HCT116 (cell line): ENCODE results near the gene ANGPTL5. TPM values are rescaled to one million over a fixed set of nuclear protein-coding genes. Genes with fewer than 3 reads are reported as not detected.

Experiments used
- ATAC-seq: fragments of 200-7000 bp; cut with Tn5 transposase; 2 replicates; pipeline ENCODE4 v1.9.1; 2020; ENCODE audit warnings: mild to moderate bottlenecking, moderate library complexity
- BruUV-seq: library from RNA; stranded (reverse); fragments of 400-500 nt; replicated peaks from 2 replicates; lab custom pipeline; 2021; lab: Mats Ljungman, UMichigan
- CTCF ChIA-PET: fragments of 300-600 bp; sonication (Branson Sonifier 250); formaldehyde crosslinking; loops from one replicate; lab custom pipeline; 2021; ENCODE audit warnings: antibody characterized with exemption; lab: Charles Lee
- POLR2A ChIA-PET: fragments of 300-600, 350-600 bp; sonication (Branson Sonifier 250); formaldehyde crosslinking; loops from one replicate; lab custom pipeline; 2021; ENCODE audit warnings: antibody characterized with exemption; lab: Charles Lee
- RAD21 ChIA-PET, 2 experiments: fragments of 300-600 bp; sonication (Branson Sonifier 250); formaldehyde crosslinking; loops; one replicate each; lab custom pipeline; 2023; ENCODE audit warnings: low total read pairs in 2 of 2; ENCODE audit not compliant: uncharacterized antibody in 2 of 2, unreplicated experiment in 2 of 2, low non-redundant PET in 1 of 2; lab: Charles Lee
- DNase-seq: peaks from one replicate; pipeline ENCODE4 v3.0.0-alpha.2; 2010; ENCODE audit warnings: low read depth, low spot score
- H2AFZ ChIP-seq: fragments of 200-600 bp; shearing (Covaris generic), sonication (generic); 2 replicates; pipeline ENCODE4 v1.6.1; 2017; ENCODE audit warnings: low read depth, mixed run types, mixed read lengths, antibody characterized with exemption, low read length; ENCODE audit not compliant: poor library complexity, severe bottlenecking
- H3K27ac ChIP-seq: 2 replicates; pipeline ENCODE4 v1.5.1; 2012; ENCODE audit warnings: low read depth, low read length
- H3K27me3 ChIP-seq: fragments of 200-600 bp; sonication (generic); 2 replicates; pipeline ENCODE4 v1.6.1; 2016; ENCODE audit warnings: mixed run types, low read length, mixed read lengths; ENCODE audit not compliant: insufficient read depth
- H3K36me3 ChIP-seq, 2 experiments: fragments of 200-500 bp in 1 of 2; fragments of 200-600 bp in 1 of 2; sonication (Bioruptor generic) in 1 of 2; sonication (generic) in 1 of 2; 2 replicates each; pipeline versions ENCODE4 v1.5.1 to v1.6.1; 2014 to 2016; ENCODE audit warnings: low read length in 2 of 2, inconsistent platforms in 1 of 2, mixed read lengths in 1 of 2, mixed run types in 1 of 2; ENCODE audit not compliant: insufficient read depth in 2 of 2, control insufficient read depth in 1 of 2
- H3K4me1 ChIP-seq, 2 experiments: fragments of 200-600 bp in 1 of 2; sonication (generic) in 1 of 2; 2 replicates each; pipeline versions ENCODE4 v1.5.1 to v1.6.1; 2012 to 2017; ENCODE audit warnings: low read length in 2 of 2, inconsistent platforms in 1 of 2, mild to moderate bottlenecking in 1 of 2, mixed read lengths in 1 of 2, mixed run types in 1 of 2, moderate library complexity in 1 of 2; ENCODE audit not compliant: insufficient read depth in 2 of 2, control insufficient read depth in 1 of 2
- H3K4me2 ChIP-seq: fragments of 200-600 bp; sonication (generic); 2 replicates; pipeline ENCODE4 v1.6.1; 2017; ENCODE audit warnings: mixed run types, low read length, mixed read lengths
- H3K4me3 ChIP-seq, 2 experiments: fragments of 200-600 bp in 1 of 2; sonication (generic) in 1 of 2; replicated peaks in 1 of 2; 2 replicates each; pipeline ENCODE4 v1.5.1; 2011 to 2016; ENCODE audit warnings: low read length in 2 of 2, control low read depth in 1 of 2, low read depth in 1 of 2, mild to moderate bottlenecking in 1 of 2, mixed read lengths in 1 of 2, mixed run types in 1 of 2
- H3K79me2 ChIP-seq: fragments of 200-600 bp; sonication (generic); 2 replicates; pipeline ENCODE4 v1.6.1; 2017; ENCODE audit warnings: mild to moderate bottlenecking, mixed run types, low read length, moderate library complexity, mixed read lengths; ENCODE audit not compliant: insufficient read depth
- H3K9ac ChIP-seq: fragments of 200-600 bp; sonication (generic); 2 replicates; pipeline ENCODE4 v1.6.1; 2016; ENCODE audit warnings: low read length, mixed read lengths
- H3K9me2 ChIP-seq: fragments of 200-600 bp; sonication (generic), shearing (Covaris generic); 2 replicates; pipeline ENCODE4 v1.6.1; 2017; ENCODE audit warnings: mixed run types, mild to moderate bottlenecking, moderate library complexity; ENCODE audit not compliant: insufficient read depth
- H3K9me3 ChIP-seq, 2 experiments: fragments of 200-500 bp in 1 of 2; fragments of 200-600 bp in 1 of 2; sonication (Bioruptor generic) in 1 of 2; sonication (generic) in 1 of 2; 2 replicates each; pipeline ENCODE4 v1.6.1; 2014 to 2017; ENCODE audit warnings: low read length in 2 of 2, mixed read lengths in 2 of 2, inconsistent platforms in 1 of 2, low read depth in 1 of 2, mild to moderate bottlenecking in 1 of 2, mixed run types in 1 of 2, moderate library complexity in 1 of 2; ENCODE audit not compliant: control insufficient read depth in 1 of 2, insufficient read depth in 1 of 2
- H4K20me1 ChIP-seq: fragments of 200-600 bp; sonication (generic), shearing (Covaris generic); 2 replicates; pipeline ENCODE4 v1.6.1; 2017; ENCODE audit warnings: mixed run types, mild to moderate bottlenecking, moderate library complexity; ENCODE audit not compliant: insufficient read depth
- CBX3 ChIP-seq: IDR thresholded peaks from 2 replicates; pipeline ENCODE4 v1.6.1; 2012; ENCODE audit warnings: low read depth
- CEBPB ChIP-seq: IDR thresholded peaks from 2 replicates; pipeline ENCODE4 v1.6.1; 2012; ENCODE audit warnings: low read depth
- CTCF ChIP-seq, 3 experiments: fragments of 200-600 bp in 1 of 3; sonication (generic) in 1 of 3; IDR thresholded peaks in 2 of 3; conservative IDR thresholded peaks in 1 of 3; 2 replicates each; pipeline ENCODE4 v1.5.1; 2012 to 2017; ENCODE audit warnings: low read depth in 2 of 3, low read length in 2 of 3, antibody characterized with exemption in 1 of 3, borderline replicate concordance in 1 of 3, control low read depth in 1 of 3, mild to moderate bottlenecking in 1 of 3, mixed read lengths in 1 of 3, mixed run types in 1 of 3, moderate library complexity in 1 of 3; ENCODE audit not compliant: insufficient read depth in 1 of 3
- EGR1 ChIP-seq: IDR thresholded peaks from 2 replicates; pipeline ENCODE4 v1.6.1; 2012; ENCODE audit warnings: low read depth
- ELF1 ChIP-seq: IDR thresholded peaks from 2 replicates; pipeline ENCODE4 v1.6.1; 2012; ENCODE audit warnings: low read depth, borderline replicate concordance
- EZH2 ChIP-seq: fragments of 200-600 bp; sonication (generic); IDR thresholded peaks from 2 replicates; pipeline ENCODE4 v1.6.1; 2017; ENCODE audit warnings: antibody characterized with exemption, mixed run types
- FOSL1 ChIP-seq: IDR thresholded peaks from 2 replicates; pipeline ENCODE4 v1.6.1; 2012; ENCODE audit warnings: low read depth
- POLR2A ChIP-seq: IDR thresholded peaks from 2 replicates; pipeline ENCODE4 v1.7.0; 2011; ENCODE audit warnings: borderline replicate concordance; ENCODE audit not compliant: insufficient read depth, insufficient read length; ENCODE audit errors: extremely low read depth
- POLR2AphosphoS5 ChIP-seq: IDR thresholded peaks from 2 replicates; pipeline ENCODE4 v1.6.1; 2011; ENCODE audit warnings: mild to moderate bottlenecking, low read depth, low read length, moderate library complexity
- RAD21 ChIP-seq: IDR thresholded peaks from 2 replicates; pipeline ENCODE4 v1.6.1; 2012; ENCODE audit warnings: low read depth, mild to moderate bottlenecking
- REST ChIP-seq: IDR thresholded peaks from 2 replicates; pipeline ENCODE4 v1.6.1; 2012; ENCODE audit warnings: low read depth
- SIN3A ChIP-seq: IDR thresholded peaks from 2 replicates; pipeline ENCODE4 v1.6.1; 2012; ENCODE audit warnings: low read depth
- SP1 ChIP-seq: IDR thresholded peaks from 2 replicates; pipeline ENCODE4 v1.6.1; 2012; ENCODE audit warnings: low read depth
- SRF ChIP-seq: IDR thresholded peaks from 2 replicates; pipeline ENCODE4 v1.6.1; 2012; ENCODE audit warnings: low read depth
- ZNF274 ChIP-seq: fragments of 200-500 bp; sonication (Bioruptor generic); IDR thresholded peaks from 2 replicates; pipeline ENCODE4 v1.6.1; 2014; ENCODE audit warnings: mild to moderate bottlenecking, low read depth, low read length, inconsistent platforms
- intact Hi-C: fragments of 100-400 bp; cut with micrococcal nuclease; formaldehyde crosslinking; loops from 2 replicates; pipeline ENCODE4 v1.10.0; 2022
- total RNA-seq: library from RNA; stranded (reverse); gene quantifications from one replicate; pipeline ENCODE4 v1.2.1, GENCODE V29; 2021; ENCODE audit not compliant: unreplicated experiment
- TF ChIP-seq, protein P1 (sequence below): IDR thresholded peaks from 2 replicates; pipeline ENCODE4 v1.6.1; 2012
- TF ChIP-seq, protein P2 (sequence below): IDR thresholded peaks from 2 replicates; pipeline ENCODE4 v1.6.1; 2011; ENCODE audit warnings: mild to moderate bottlenecking, low read length, moderate library complexity; ENCODE audit not compliant: insufficient replicate concordance; ENCODE audit errors: extremely low read depth

Gene ANGPTL5
- total RNA-seq, 1 experiment from 2014 or later, result not detected

GRCh38 chr11:101917226-101917625, 904 bp upstream of the ANGPTL5 start:
- no TSS peak for BruUV-seq
- POLR2A ChIA-PET, result no interaction called here
- CTCF ChIA-PET, result no interaction called here

More at GRCh38 chr11:101917226-101917625, 904 bp upstream of the ANGPTL5 start:
- Histone ChIP-seq H3K4me1 (peaks cover 5 to 23% of the 10 kb centered on the region in 2 experiments; a peak in 3 of 4 replicates), H3K79me2 (no peaks in the 10 kb centered on the region), H3K36me3 (no peaks in the 10 kb centered on the region), H4K20me1 (no peaks in the 10 kb centered on the region), H3K27me3 (no peaks in the 10 kb centered on the region), H3K9ac (no peak overlapping the region), H2AFZ (no peak overlapping the region), H3K9me3 (no peaks in the 10 kb centered on the region), H3K9me2 (no peaks in the 10 kb centered on the region), H3K4me3 (no peak overlapping the region), H3K27ac (no peak overlapping the region), H3K4me2 (no peak overlapping the region)
- RAD21 ChIA-PET, result no interaction called here
- ATAC-seq (no peak), DNase-seq (no peak)
- intact Hi-C loops, result no loop called here
- TF ChIP-seq ELF1 (no peak), POLR2A (no peak), FOSL1 (no peak), SP1 (no peak), REST (no peak), CEBPB (no peak), ZNF274 (no peak), POLR2AphosphoS5 (no peak), EZH2 (no peak), EGR1 (no peak), CBX3 (no peak), RAD21 (no peak), SIN3A (no peak), SRF (no peak), CTCF (IDR thresholded peaks at IDR 0.05 in 2 of 3, conservative IDR thresholded peaks at IDR 0.05 in 1 of 3; ENCODE audit: borderline replicate concordance in 1 of 3, insufficient read depth in 1 of 3, low read depth in 2 of 3, low read length in 2 of 3) (no peak)
- TF ChIP-seq, protein P1, sequence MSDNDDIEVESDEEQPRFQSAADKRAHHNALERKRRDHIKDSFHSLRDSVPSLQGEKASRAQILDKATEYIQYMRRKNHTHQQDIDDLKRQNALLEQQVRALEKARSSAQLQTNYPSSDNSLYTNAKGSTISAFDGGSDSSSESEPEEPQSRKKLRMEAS, result no peak
- TF ChIP-seq, protein P2, sequence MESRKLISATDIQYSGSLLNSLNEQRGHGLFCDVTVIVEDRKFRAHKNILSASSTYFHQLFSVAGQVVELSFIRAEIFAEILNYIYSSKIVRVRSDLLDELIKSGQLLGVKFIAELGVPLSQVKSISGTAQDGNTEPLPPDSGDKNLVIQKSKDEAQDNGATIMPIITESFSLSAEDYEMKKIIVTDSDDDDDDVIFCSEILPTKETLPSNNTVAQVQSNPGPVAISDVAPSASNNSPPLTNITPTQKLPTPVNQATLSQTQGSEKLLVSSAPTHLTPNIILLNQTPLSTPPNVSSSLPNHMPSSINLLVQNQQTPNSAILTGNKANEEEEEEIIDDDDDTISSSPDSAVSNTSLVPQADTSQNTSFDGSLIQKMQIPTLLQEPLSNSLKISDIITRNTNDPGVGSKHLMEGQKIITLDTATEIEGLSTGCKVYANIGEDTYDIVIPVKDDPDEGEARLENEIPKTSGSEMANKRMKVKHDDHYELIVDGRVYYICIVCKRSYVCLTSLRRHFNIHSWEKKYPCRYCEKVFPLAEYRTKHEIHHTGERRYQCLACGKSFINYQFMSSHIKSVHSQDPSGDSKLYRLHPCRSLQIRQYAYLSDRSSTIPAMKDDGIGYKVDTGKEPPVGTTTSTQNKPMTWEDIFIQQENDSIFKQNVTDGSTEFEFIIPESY, result no peak
- TF ChIP-seq, all 23 proteins: peak for 0
